Cardiac fibroblast (primary cell): ENCODE measurements around the gene GPATCH1.

Source experiments
- DNase-seq, 2 donors: peaks; one replicate each; pipeline versions ENCODE4 v3.0.0 to v3.0.0-alpha.2; 2010; ENCODE audit warnings: low read depth in 2 of 2
- H3K4me3 ChIP-seq, 2 donors: replicated peaks in 1 of 2; 1 replicate in 1 of 2; 2 replicates in 1 of 2; pipeline ENCODE4 v1.5.1; 2011; ENCODE audit warnings: low read depth in 2 of 2, low read length in 2 of 2, mild to moderate bottlenecking in 2 of 2, moderate library complexity in 1 of 2
- CTCF ChIP-seq: IDR thresholded peaks from one replicate; pipeline ENCODE4 v1.5.1; 2011; ENCODE audit warnings: low read depth, mild to moderate bottlenecking, low read length, inconsistent platforms

The GPATCH1 gene

GRCh38 chr19:33171222-33171795 is 90.3 kb downstream of the GPATCH1 start:
- no peak for DNase-seq
- no peak overlapping the region for H3K4me3 ChIP-seq
- no peak for TF ChIP-seq CTCF

- H3K4me3 ChIP-seq: no peak overlapping the region
- TF ChIP-seq CTCF: no peak
- DNase-seq: peak in 1 of 2 donors; percentile 14
Measured at GRCh38 chr19:33171916-33172359, 91.0 kb downstream of the GPATCH1 start.

GRCh38 chr19:33174186-33174585 is 93.2 kb downstream of the GPATCH1 start:
- TF ChIP-seq CTCF: no peak
- no peak for DNase-seq
- H3K4me3 ChIP-seq: no peak overlapping the region

- TF ChIP-seq CTCF: no peak
- no peak for DNase-seq
- no peak overlapping the region for H3K4me3 ChIP-seq
Measured at GRCh38 chr19:33175156-33175782, 94.3 kb downstream of the GPATCH1 start.

GRCh38 chr19:33175886-33176669 is 95.1 kb downstream of the GPATCH1 start:
- H3K4me3 ChIP-seq: peak overlapping the region; percentile 71 to 79
- TF ChIP-seq CTCF: no peak
- DNase-seq: peak in 1 of 2 donors; percentile 50

GRCh38 chr19:33176670-33177416 is 95.9 kb downstream of the GPATCH1 start:
- peak; percentile 99 for DNase-seq
- peak; percentile 6 for TF ChIP-seq CTCF
- H3K4me3 ChIP-seq: peak overlapping the region; percentile 71 to 79
